Measurements from ENCODE around the gene TM7SF2.

The TM7SF2 gene

GRCh38 chr11:65111744-65112545 is at the start of gene TM7SF2:
TM7SF2 (plus strand) TSS chr11:65111872; CDS start chr11:65112016, 144 bp downstream.
- DNase-seq, result peak; percentile 81

- no peak for DNase-seq
Measured at GRCh38 chr11:65063532-65063931, 48.1 kb upstream of the TM7SF2 start.

- no peak for DNase-seq
Measured at GRCh38 chr11:65064847-65065240, 46.8 kb upstream of the TM7SF2 start.

- DNase-seq, result no peak
Measured at GRCh38 chr11:65065851-65066250, 45.8 kb upstream of the TM7SF2 start.

GRCh38 chr11:65066315-65066714 is 45.4 kb upstream of the TM7SF2 start:
- no peak for DNase-seq

GRCh38 chr11:65066805-65067291 is 44.8 kb upstream of the TM7SF2 start:
- DNase-seq, result no peak

GRCh38 chr11:65067446-65067845 is 44.2 kb upstream of the TM7SF2 start:
- no peak for DNase-seq

- peak; percentile 56 for DNase-seq
Measured at GRCh38 chr11:65069217-65069616, 42.5 kb upstream of the TM7SF2 start.

- DNase-seq, result no peak
Measured at GRCh38 chr11:65071907-65072630, 39.6 kb upstream of the TM7SF2 start.

- DNase-seq, result no peak
Measured at GRCh38 chr11:65072631-65072966, 39.1 kb upstream of the TM7SF2 start.

GRCh38 chr11:65077451-65077850 is 34.2 kb upstream of the TM7SF2 start:
- DNase-seq, result no peak

GRCh38 chr11:65078151-65078550 is 33.5 kb upstream of the TM7SF2 start:
- DNase-seq, result no peak

- no peak for DNase-seq
Measured at GRCh38 chr11:65078786-65079342, 32.8 kb upstream of the TM7SF2 start.

- no peak for DNase-seq
Measured at GRCh38 chr11:65083134-65083833, 28.4 kb upstream of the TM7SF2 start.

GRCh38 chr11:65083834-65084597 is 27.7 kb upstream of the TM7SF2 start, which contains the start of the genes CDCA5 and ZFPL1:
CDCA5 (minus strand) TSS chr11:65084040; CDS start chr11:65083978, 62 bp downstream.
ZFPL1 (plus strand) TSS chr11:65084222; CDS start chr11:65084699, 477 bp downstream.
- DNase-seq, result peak; percentile 87

GRCh38 chr11:65084598-65085375 is 26.9 kb upstream of the TM7SF2 start:
- DNase-seq, result no peak

- no peak for DNase-seq
Measured at GRCh38 chr11:65085446-65085845, 26.2 kb upstream of the TM7SF2 start.

- DNase-seq, result no peak
Measured at GRCh38 chr11:65086809-65087208, 24.9 kb upstream of the TM7SF2 start.

GRCh38 chr11:65087216-65087615 is 24.5 kb upstream of the TM7SF2 start:
- no peak for DNase-seq

- no peak for DNase-seq
Measured at GRCh38 chr11:65087827-65088226, 23.8 kb upstream of the TM7SF2 start.

GRCh38 chr11:65089621-65090020 is 22.1 kb upstream of the TM7SF2 start:
- DNase-seq, result no peak
